WERI-Rb-1 (cell line): ENCODE measurements around the gene PSMD4.

Source experiments
- DNase-seq: peaks from one replicate; pipeline ENCODE4 v3.0.0-alpha.2; 2020
- H3K27ac ChIP-seq: fragments of 250-450 bp; sonication (Bioruptor Pico); 2 replicates; pipeline ENCODE4 v1.5.1; 2020; ENCODE audit warnings: mild to moderate bottlenecking, moderate library complexity
- H3K27me3 ChIP-seq: fragments of 250-450 bp; sonication (Bioruptor Pico); 2 replicates; pipeline ENCODE4 v1.5.1; 2021; ENCODE audit warnings: mild to moderate bottlenecking, low read depth, moderate library complexity; ENCODE audit not compliant: insufficient read depth, severe bottlenecking
- H3K36me3 ChIP-seq: fragments of 250-450 bp; sonication (Bioruptor Pico); 2 replicates; pipeline ENCODE4 v1.5.1; 2020; ENCODE audit warnings: mild to moderate bottlenecking, moderate library complexity
- H3K4me3 ChIP-seq: 2 replicates; pipeline ENCODE4 v1.5.1; 2011; ENCODE audit warnings: low read depth, mild to moderate bottlenecking, control low read depth, low read length
- H3K9me3 ChIP-seq: fragments of 250-450 bp; sonication (Bioruptor Pico); 2 replicates; pipeline ENCODE4 v1.5.1; 2021; ENCODE audit warnings: mild to moderate bottlenecking, moderate library complexity; ENCODE audit not compliant: severe bottlenecking
- CTCF ChIP-seq: IDR thresholded peaks from 2 replicates; pipeline ENCODE4 v1.5.1; 2011; ENCODE audit warnings: low read depth, mild to moderate bottlenecking, control low read depth, inconsistent platforms, low read length

PSMD4 gene

DNA sequence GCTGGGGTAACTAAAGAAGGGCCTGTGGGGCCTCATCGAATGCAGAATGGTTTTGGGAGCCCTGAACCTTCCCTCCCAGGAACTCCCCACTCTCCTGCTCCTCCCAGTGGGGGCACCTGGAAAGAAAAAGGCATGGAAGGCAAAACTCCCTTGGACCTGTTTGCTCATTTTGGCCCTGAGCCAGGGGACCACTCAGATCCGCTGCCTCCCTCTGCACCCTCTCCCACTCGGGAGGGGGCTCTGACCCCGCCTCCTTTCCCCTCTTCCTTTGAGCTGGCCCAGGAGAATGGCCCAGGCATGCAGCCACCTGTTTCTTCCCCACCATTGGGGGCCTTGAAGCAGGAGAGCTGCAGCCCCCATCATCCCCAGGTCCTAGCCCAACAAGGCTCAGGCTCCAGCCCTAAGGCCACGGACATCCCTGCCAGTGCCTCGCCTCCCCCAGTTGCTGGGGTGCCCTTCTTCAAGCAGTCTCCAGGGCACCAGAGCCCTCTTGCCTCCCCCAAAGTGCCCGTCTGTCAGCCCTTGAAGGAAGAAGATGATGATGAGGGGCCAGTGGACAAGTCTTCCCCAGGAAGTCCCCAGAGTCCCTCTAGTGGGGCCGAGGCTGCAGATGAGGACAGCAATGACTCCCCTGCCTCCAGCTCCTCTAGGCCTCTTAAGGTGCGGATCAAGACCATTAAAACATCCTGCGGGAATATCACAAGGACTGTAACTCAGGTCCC, 32.2 kb downstream of the PSMD4 start:
- Histone ChIP-seq H3K27me3 (no peaks in the 10 kb centered on the region), H3K27ac (peak overlapping the region; percentile 3; the same call in 1 of the 2 replicates), H3K36me3 (peaks cover 79% of the 10 kb centered on the region), H3K9me3 (no peaks in the 10 kb centered on the region), H3K4me3 (no peak overlapping the region)
- DNase-seq = no peak
- no peak for TF ChIP-seq CTCF

DNA sequence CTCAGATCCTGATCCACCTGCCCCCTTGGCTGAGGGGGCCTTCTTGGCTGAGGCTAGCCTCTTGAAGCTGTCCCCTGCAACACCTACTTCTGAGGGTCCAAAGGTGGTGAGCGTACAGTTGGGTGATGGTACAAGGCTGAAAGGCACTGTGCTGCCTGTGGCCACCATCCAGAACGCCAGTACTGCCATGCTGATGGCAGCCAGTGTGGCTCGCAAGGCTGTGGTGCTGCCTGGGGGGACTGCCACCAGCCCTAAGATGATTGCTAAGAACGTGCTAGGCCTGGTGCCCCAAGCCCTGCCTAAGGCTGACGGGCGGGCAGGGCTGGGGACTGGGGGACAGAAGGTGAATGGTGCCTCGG, 32.8 kb downstream of the PSMD4 start:
- H3K9me3 ChIP-seq = no peaks in the 10 kb centered on the region
- no peaks in the 10 kb centered on the region for H3K27me3 ChIP-seq
- no peak for TF ChIP-seq CTCF
- H3K36me3 ChIP-seq = peaks cover 85% of the 10 kb centered on the region
- no peak for DNase-seq
- H3K4me3 ChIP-seq = no peak overlapping the region
- 0 out of 2 replicates have a peak overlapping the region, but pooled peaks have one; percentile 2 for H3K27ac ChIP-seq

- H3K9me3 ChIP-seq = no peaks in the 10 kb centered on the region
- TF ChIP-seq CTCF = no peak
- no peaks in the 10 kb centered on the region for H3K27me3 ChIP-seq
- DNase-seq = no peak
- peak overlapping the region; percentile 9; the same call in 1 of the 2 replicates for H3K27ac ChIP-seq
- H3K4me3 ChIP-seq = no peak overlapping the region
- H3K36me3 ChIP-seq = peaks cover 85% of the 10 kb centered on the region
Measured at GRCh38 chr1:151287767-151288500, 33.4 kb downstream of the PSMD4 start.

- H3K36me3 ChIP-seq = peaks cover 88% of the 10 kb centered on the region
- no peaks in the 10 kb centered on the region for H3K27me3 ChIP-seq
- no peaks in the 10 kb centered on the region for H3K9me3 ChIP-seq
- no peak for DNase-seq
- peak overlapping the region; percentile 9 for H3K27ac ChIP-seq
- no peak overlapping the region for H3K4me3 ChIP-seq
- TF ChIP-seq CTCF = no peak
Measured at GRCh38 chr1:151288502-151288901, 34.0 kb downstream of the PSMD4 start.

DNA sequence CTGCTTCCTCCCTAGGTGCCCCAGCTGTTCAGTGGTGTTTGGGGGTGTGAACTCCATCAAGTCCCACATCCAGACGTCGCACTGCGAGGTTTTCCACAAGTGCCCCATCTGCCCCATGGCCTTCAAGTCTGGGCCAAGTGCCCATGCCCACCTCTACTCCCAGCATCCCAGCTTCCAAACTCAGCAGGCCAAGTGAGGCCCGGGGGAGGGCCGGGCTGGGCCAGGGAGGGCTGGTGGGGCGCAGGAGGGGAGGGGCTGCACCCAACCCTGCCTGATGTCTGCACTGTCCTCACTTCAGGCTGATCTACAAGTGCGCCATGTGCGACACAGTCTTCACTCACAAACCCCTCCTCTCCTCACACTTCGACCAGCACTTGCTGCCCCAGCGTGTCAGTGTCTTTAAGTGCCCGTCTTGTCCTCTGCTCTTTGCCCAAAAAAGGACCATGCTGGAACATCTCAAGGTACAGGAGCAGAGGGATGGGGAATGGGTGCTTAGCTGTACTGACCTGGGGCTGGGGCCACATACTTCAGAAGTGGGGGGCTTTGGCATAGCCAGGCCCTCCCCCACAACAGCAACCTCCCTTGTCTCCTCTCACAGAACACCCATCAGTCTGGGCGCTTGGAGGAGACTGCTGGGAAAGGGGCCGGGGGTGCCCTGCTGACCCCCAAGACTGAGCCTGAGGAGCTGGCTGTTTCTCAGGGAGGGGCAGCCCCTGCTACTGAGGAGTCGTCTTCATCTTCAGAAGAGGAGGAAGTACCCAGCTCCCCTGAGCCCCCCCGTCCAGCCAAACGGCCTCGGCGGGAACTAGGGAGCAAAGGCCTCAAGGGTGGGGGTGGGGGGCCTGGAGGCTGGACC, 34.8 kb downstream of the PSMD4 start:
- no peaks in the 10 kb centered on the region for H3K9me3 ChIP-seq
- H3K27ac ChIP-seq = peak overlapping the region; percentile 9; the same call in 1 of the 2 replicates
- no peak overlapping the region for H3K4me3 ChIP-seq
- TF ChIP-seq CTCF = no peak
- no peak for DNase-seq
- H3K36me3 ChIP-seq = peaks cover 95% of the 10 kb centered on the region
- no peaks in the 10 kb centered on the region for H3K27me3 ChIP-seq
